ENCODE measurements around the gene BACE1-AS.

Gene BACE1-AS

DNA sequence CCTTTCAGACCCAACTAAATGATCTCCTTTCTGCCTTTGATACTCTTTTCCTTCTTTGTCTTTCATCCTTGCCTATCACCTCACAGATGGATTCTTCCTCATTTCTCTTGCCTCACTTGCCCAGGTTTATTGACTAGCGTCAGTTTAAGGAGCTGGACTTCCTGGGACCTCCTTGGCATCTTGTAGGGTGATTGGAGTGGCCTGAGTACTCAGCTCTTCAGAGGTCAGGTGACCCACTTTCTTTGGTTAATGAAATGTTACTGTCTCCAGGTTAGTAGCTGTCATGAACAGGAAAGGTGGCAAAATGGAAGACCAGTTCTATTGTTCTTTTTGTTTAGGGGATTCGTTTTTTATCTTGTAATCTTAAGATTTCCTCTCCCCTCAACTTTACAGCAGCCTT, 4.6 kb upstream of the BACE1-AS start:
- no peak overlapping the region for H3K4me3 ChIP-seq (ENCODE audit: low read depth, low read length)
- no peak for DNase-seq (ENCODE audit: low read depth)

DNA sequence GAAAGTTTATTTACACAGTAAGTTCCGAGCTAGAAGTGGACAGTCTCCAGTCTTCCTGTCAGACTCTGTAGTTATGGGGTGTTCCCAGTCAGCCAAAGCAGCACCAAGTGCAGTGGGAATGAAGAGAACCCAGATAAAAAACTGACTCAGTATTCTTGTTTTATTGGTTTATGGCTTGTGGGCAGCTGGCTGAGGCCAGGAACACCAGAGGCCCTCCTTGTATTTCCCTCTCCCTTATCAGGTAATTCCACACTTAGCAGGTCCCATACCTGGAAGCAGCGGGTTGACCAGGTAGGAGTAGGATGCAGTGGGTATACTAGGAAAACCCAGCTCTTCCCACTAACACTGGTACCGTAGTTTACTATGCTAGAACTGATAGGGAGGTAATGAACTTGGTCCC, 3.5 kb upstream of the BACE1-AS start:
- H3K4me3 ChIP-seq (ENCODE audit: low read depth, low read length): no peak overlapping the region
- DNase-seq (ENCODE audit: low read depth): no peak

DNA sequence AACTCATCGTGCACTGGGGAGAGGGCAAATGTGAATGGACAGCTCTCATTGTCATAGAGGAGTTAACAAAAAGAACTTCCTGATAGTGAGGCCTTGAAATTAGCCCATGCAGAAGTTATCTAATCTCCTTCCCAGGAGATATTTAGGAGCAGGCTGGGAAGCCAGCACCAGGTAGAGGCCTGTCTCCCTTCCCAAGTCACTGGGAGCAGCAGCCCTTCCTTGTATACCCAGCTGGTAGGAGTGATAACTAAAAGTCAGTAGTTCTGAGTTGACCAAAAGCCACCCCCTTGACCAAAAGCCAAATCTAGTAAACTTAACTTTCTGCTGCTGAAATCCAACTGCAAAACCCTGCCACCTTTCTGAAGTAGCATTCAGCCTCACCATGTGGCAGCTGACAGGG, 1.4 kb upstream of the BACE1-AS start:
- no peak overlapping the region for H3K4me3 ChIP-seq (ENCODE audit: low read depth, low read length)
- no peak for DNase-seq (ENCODE audit: low read depth)

DNA sequence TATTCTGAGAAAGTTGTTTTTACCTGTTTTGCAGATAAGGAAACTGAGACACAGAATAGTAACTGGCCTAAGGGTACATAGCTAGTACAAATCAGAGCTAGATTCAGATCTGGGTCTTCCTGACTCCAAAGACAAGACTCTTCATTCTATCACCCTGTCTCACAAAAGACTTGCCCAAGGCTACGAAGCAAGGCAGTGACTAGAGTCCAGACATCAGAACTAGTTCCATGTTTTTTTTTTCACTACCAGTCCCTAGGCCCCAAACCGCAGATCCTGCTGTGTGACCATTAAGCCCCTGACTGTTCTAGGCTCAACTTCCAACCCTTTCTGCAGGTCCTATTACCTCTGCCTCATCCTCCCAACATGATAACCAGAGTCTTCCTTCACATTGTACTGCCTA, 1.5 kb downstream of the BACE1-AS start:
- no peak overlapping the region for H3K4me3 ChIP-seq (ENCODE audit: low read depth, low read length)
- DNase-seq (ENCODE audit: low read depth): no peak

DNA sequence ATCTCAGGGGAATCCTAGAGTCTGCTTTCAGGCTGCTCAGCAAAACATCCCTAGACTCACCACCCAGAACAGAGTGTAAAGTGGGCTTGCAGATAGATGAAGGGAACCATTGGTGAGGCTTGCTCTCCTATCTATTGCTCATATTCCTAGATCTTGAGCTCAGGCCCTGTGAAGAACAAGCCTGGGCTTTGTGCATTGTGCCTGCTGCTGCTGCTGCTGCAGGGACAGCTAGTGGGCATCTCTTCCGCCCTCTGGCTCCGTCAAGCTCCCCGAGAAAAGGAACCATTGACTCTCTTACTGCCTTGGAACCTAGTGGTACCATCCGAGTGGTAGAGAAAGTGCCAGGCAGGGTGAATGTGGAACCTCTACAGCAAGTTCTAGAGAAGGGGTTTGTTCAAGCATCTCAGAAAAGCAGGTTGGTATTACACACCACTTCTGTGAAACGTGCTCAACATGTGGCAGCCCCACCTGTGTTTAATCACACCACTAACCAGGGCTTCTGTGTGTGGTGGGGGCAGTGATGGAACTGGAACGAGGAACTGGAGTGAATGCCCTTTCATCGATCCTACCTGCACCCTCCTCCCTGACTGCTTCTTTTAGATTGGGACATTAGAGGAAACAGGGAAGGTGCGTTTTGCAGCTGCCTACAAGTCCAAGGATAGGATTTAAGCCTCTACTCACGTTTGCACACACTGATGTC, 4.4 kb downstream of the BACE1-AS start:
- DNase-seq (ENCODE audit: low read depth): no peak
- H3K4me3 ChIP-seq (ENCODE audit: low read depth, low read length): no peak overlapping the region

DNA sequence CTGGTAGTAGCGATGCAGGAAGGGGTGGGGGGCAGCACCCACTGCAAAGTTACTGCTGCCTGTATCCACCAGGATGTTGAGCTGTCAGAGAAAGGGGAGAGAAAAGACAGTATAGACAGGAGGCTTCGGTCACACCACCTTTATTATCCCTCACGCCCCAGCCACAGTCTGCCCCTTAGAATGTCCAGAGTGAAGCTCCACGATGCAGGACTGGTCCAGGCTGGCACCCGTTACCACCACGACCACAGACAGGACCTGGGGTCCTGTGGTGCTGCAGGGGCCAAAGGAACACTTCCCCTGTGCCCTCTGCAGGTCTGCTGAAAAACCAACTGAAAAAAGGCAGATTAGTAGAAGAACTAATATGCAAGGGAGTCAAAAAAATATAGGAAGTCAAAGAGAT, 5.7 kb downstream of the BACE1-AS start:
- no peak overlapping the region for H3K4me3 ChIP-seq (ENCODE audit: low read depth, low read length)
- no peak for DNase-seq (ENCODE audit: low read depth)

DNA sequence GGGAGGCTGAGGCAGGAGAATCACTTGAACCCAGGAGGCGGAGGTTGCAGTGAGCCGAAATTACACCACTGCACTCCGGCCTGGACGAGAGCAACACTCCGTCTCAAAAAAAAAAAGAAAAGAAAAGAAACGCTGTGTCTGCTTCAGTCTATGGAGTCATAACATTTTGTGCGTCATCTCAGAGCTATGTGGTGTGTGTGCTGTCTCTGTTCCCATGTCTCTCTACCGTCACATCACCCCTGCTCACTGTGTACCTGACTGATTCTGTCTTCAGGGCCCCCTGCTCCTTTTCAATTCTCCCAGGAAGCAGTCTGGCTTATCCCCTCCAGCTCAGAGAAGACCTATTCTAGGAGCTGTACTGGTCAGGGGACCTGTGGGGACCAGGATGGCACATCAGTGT, 7.0 kb downstream of the BACE1-AS start:
- H3K4me3 ChIP-seq (ENCODE audit: low read depth, low read length): no peak overlapping the region
- no peak for DNase-seq (ENCODE audit: low read depth)

DNA sequence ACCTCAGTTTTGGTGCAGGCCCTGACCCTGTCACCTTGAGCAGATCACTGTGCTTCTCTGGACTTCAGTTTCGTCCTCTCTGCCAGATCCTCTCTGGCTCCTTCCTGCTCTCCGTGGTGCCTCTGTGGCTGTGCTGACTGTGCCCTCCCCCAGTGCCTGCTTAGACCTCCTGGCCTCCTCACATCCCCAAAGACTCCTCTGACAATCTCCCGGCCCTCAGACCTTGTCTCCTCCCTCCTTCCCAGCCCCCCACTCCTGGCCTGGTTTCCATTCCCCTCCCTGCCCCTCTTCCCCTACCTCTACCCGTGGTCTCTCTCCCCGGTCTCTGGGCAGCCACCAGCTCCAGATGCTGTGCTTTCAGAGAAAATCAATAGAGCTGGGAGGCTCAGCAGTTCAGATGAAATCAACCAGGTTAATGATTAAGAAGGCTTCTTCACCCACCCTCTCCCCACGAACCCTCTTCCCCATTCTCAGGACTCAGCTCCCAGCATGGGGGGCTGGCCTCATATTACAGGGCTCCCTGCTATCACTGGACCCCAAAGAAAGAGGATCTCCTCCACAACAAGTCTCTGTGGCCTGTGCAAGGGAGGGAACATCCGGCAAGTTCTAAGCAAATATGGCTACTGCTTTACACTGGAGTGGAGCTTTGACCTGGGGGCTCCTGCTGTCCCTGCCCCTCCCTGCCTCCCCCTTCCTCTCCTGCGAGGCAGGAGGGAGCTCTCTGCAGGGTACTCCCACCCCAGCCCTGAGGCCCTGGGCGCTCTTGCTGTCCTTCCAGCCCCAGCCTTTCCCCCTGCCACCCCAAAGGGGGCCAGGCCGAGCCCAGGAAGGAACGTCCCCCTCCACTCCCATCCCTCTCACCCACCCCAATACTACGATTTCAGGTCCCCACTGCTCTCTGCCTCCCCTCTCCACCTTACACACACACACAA, 8.5 kb downstream of the BACE1-AS start:
- DNase-seq (ENCODE audit: low read depth): no peak
- no peak overlapping the region for H3K4me3 ChIP-seq (ENCODE audit: low read depth, low read length)

DNA sequence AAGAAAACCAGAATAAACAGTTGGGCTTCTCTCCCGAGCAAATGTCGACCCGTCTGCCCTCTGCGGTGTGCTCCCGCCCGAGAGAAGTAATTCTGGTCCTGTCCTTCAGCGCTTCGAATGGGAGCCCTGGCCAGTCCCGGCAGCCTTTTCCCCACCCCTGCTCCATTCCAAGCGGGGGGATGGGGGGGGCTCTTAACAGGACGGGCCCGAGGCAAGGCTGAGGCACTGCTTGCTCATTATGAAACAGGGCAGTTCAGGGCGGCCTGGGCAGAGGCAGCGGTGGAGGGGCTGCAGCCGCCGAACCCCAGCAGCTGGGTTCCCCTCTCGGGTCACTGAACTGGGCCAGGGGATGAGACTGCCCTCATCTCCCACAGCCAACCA, 9.1 kb downstream of the BACE1-AS start:
- DNase-seq (ENCODE audit: low read depth): no peak
- H3K4me3 ChIP-seq (ENCODE audit: low read depth, low read length): no peak overlapping the region

DNA sequence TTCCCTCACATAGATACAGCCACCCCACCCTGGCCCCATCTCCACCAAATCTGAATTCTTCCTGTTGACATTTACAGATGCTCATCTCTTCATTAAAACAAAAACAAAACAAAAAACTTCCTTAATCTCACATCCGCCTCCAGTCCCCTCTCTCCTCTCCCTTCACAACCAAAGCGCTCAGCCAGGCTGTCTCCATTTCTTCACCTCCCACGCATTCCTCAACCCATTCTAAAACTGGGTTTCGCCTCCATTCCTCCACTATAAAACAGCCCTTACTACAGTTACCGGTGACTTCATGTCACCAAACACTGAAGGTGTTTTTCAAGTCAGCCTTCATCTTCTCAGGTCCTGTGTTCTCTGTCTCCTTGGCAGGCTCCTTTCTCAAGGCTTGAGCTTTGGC, 9.6 kb downstream of the BACE1-AS start:
- DNase-seq (ENCODE audit: low read depth): no peak
- H3K4me3 ChIP-seq (ENCODE audit: low read depth, low read length): no peak overlapping the region

DNA sequence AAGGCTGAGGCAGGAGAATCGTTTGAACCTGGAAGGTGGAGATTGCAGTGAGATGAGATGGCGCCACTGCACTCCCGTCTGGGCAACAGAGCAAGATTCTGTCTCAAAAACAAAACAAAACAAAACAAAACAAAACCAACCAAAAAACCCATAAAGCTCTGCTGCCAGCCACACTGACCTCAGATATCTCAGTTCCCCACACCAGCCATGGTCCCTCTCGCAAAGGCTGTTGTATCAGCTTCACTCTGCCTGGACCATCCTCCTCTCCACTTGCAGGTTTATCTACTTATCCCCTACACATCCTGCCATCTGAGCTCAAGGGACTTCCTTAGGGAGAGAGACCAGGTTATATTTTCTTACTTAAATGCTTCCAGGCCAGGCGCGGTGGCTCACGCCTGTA, 11.1 kb downstream of the BACE1-AS start:
- no peak for DNase-seq (ENCODE audit: low read depth)
- H3K4me3 ChIP-seq (ENCODE audit: low read depth, low read length): no peak overlapping the region

DNA sequence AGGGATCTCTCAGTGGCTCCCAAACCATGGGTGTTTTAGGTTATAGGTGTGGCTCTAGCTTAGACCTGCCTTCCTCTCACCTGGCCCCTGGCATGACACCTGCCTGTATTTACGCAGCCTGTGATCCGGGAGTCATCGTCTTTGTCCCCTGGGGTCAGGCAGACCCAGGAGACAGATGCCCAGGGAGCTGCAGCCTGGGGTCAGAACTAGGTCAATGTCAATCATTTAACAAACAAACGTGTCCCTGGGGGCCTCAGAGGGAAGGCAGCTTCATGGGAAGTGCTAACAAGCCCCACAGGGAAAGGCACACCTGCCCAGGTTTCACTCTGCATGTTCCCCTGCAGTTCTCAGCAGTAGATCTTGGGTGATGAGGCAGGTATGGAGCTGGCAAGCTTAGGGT, 12.0 kb downstream of the BACE1-AS start:
- no peak for DNase-seq (ENCODE audit: low read depth)

DNA sequence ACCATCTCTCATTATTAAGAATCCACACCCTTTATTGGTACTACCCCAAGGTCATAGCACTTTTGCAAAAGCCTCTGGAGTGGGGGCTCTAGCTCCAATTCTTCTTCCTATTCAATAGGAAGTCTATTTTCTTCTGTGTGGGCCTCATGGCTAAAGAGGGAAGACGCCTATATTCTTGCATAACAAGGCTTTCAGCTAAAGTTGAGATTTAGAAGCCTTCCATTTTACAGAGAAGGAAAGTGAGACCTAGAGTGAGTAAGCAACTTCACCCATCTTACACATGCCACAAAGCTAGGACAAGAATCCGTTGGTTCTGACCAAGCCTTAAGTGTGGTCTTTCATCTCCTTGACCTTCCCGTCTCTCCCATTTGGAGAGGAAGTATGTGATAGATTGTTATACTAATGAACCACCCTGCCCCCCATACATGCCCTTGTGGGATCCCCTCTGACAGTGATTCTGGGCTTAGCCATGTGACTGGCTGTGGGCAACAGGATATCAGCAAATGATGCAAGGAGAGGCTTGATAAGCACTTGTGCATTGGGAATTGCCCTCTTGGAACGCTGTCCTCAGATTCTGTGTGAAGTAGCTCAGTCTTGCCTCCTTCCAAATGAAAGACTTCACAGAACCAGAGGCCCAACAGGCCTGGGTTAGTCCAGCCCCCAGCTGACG, 12.6 kb downstream of the BACE1-AS start:
- no peak overlapping the region for H3K4me3 ChIP-seq (ENCODE audit: low read depth, low read length)
- DNase-seq (ENCODE audit: low read depth): no peak

More for the DNA sequence above, 12.0 kb downstream of the BACE1-AS start:
- H3K4me3 ChIP-seq (ENCODE audit: low read depth, low read length): no peak overlapping the region

DNA sequence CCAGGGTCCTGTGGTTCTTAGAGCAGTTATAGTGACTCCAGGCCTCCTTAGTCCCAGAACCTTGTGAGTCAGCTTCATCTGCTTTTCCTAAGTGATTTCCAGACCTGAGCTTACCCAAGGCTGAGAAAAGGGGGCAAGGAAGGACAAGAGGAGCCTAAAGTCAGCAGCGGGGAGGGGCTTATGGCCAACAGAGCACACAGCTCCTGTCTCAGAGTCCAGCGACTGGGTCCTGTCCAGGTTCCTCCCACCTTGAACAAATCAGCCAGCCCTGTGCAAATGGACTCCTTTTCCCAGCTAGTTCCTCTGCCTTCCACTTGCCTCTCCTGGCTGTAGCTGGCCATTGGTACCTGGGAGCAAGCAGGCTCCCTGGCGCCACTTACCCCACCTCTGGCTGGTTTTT, 14.0 kb downstream of the BACE1-AS start:
- no peak overlapping the region for H3K4me3 ChIP-seq (ENCODE audit: low read depth, low read length)
- DNase-seq (ENCODE audit: low read depth): no peak

DNA sequence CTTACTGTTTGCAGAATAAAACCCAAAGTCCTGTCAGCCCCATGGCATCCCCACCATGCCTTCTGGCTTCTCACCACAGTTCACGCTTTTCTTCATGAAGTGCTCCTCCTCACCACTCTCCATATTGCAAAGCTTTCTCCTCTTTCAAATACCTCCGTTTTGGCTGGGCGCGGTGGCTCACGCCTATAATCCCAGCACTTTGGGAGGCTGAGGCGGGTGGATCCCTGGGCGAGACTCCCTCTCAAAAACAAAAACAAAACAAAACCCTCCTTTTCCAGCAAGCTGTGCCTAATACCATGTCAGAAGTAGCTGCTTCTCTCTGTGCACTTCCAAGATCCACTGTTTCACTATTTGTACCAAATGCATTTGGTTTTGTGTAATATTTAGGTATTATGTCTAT, 18.2 kb downstream of the BACE1-AS start:
- no peak for DNase-seq (ENCODE audit: low read depth)
- H3K4me3 ChIP-seq (ENCODE audit: low read depth, low read length): no peak overlapping the region

DNA sequence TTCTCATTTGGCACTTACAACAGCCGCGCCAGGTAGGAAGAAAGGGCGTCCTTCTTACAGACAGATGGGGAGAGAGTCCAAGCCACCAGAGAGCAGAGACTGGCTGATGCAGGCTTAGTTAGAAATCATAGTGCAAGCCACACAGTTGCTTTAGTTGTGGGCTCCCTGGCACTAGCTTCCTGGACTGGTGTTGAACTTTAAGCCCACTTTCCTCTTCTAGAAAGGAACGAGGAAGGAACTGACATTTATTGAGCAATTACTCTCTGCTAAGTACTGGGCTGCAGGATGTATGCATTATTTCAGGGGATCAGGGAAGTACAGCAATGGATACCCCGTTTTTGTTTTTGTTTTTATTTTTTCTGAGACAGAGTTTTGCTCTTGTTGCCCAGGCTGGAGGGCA, 21.9 kb downstream of the BACE1-AS start:
- no peak for DNase-seq (ENCODE audit: low read depth)
- H3K4me3 ChIP-seq (ENCODE audit: low read depth, low read length): no peak overlapping the region

DNA sequence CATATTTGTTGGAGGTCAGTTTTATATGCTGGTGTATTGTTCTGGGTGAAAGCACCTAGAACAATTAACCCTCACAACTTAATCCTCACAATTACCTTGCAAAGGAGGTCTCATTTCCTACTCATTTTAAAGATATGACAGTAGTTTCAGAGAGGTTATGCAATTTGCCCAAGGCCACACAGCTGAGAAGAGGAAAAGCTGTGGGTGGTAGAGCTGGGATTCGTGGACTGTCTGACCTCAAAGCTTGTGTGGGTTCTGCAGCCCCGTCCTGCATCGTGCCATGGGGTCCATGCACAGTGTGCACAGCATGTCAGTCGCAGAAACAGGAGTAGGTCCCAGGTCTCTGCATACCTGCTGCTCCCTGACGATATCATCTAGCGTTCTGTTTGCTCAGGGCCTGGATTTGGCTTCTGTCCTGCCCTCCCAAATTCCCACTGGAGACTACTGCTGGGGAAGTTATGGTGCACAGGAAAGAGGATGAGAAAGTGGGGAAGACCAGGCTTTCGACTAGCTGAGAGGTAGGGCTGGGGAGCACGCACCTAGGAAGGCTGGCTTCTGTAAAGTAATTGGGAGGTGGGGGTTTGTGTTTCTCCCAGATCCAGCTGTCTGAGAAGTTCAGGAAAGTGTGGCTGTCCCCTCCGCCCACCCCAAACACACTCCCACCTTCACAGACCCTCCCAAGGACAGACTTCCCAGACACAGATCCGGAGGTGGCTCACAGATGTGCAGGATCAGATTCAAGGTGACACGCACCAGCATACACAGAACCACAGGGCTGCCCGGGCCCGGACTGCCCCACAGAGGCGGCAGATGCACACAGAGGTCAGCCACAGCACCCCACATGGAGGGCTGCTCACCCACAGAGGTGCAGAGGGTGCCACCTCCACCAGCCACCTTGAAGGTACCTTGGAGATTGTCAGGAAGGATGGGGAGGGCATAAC, 23.0 kb downstream of the BACE1-AS start:
- peak overlapping the region; percentile 83 for H3K4me3 ChIP-seq (ENCODE audit: low read depth, low read length)
- no peak for DNase-seq (ENCODE audit: low read depth)

DNA sequence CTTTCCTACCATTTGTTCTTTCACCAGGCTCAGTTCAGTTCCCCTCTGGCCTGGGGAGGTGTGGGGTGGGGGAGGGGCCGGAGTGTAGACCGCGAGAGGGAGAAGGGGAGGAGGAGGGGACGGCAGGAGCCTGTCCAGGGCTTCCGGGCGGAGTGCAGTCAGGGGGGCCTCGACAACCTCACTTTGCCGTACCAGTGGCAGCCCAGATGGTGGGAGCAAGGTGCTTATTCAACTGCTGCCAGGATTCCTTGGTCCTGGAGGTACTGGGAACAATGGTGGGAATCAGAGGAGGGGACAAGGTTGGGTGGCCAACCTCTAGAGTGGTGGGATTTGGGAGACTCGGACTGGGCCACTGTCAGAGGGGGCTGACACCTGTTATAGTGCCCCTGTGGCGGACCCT, 23.7 kb downstream of the BACE1-AS start:
- no peak for DNase-seq (ENCODE audit: low read depth)

More for the DNA sequence above, 23.7 kb downstream of the BACE1-AS start:
- H3K4me3 ChIP-seq (ENCODE audit: low read depth, low read length): peak overlapping the region; percentile 83

Data from skeletal muscle cell (primary cell).